GM12801 (cell line): ENCODE results near the gene LDLRAP1.

Experiments
- TF ChIP-seq, protein P1 (sequence below): IDR thresholded peaks from one replicate; pipeline ENCODE4 v1.5.1; 2011; ENCODE audit warnings: control low read depth; ENCODE audit not compliant: insufficient read length; ENCODE audit errors: extremely low read depth

LDLRAP1 gene

DNA sequence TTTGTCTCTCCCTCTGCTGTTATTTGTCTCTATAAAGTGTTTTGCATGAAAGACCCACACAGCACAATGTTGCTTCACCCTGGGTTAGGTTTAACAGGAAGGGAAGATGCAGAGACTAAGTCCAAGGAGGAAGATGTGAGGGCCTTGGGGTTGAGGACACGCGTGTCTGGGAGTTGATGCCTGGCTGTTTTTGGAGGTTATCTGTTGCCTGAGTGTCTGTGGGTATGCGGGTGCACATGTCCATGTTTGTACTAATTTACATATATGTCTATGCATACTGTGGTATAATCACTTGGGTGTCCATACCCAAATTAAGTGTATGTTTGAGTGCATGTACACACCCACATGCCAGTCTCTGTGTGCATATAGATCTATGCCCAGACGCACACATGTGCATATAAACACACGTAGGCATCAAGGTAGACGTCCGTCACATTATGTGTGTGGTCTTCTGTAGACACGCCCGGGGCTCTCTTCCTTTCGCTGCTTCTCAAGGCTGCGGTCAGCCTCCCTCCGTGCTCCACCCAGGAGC is 72.2 kb downstream of the LDLRAP1 start:
- TF ChIP-seq, protein P1, sequence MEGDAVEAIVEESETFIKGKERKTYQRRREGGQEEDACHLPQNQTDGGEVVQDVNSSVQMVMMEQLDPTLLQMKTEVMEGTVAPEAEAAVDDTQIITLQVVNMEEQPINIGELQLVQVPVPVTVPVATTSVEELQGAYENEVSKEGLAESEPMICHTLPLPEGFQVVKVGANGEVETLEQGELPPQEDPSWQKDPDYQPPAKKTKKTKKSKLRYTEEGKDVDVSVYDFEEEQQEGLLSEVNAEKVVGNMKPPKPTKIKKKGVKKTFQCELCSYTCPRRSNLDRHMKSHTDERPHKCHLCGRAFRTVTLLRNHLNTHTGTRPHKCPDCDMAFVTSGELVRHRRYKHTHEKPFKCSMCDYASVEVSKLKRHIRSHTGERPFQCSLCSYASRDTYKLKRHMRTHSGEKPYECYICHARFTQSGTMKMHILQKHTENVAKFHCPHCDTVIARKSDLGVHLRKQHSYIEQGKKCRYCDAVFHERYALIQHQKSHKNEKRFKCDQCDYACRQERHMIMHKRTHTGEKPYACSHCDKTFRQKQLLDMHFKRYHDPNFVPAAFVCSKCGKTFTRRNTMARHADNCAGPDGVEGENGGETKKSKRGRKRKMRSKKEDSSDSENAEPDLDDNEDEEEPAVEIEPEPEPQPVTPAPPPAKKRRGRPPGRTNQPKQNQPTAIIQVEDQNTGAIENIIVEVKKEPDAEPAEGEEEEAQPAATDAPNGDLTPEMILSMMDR, result no peak

DNA sequence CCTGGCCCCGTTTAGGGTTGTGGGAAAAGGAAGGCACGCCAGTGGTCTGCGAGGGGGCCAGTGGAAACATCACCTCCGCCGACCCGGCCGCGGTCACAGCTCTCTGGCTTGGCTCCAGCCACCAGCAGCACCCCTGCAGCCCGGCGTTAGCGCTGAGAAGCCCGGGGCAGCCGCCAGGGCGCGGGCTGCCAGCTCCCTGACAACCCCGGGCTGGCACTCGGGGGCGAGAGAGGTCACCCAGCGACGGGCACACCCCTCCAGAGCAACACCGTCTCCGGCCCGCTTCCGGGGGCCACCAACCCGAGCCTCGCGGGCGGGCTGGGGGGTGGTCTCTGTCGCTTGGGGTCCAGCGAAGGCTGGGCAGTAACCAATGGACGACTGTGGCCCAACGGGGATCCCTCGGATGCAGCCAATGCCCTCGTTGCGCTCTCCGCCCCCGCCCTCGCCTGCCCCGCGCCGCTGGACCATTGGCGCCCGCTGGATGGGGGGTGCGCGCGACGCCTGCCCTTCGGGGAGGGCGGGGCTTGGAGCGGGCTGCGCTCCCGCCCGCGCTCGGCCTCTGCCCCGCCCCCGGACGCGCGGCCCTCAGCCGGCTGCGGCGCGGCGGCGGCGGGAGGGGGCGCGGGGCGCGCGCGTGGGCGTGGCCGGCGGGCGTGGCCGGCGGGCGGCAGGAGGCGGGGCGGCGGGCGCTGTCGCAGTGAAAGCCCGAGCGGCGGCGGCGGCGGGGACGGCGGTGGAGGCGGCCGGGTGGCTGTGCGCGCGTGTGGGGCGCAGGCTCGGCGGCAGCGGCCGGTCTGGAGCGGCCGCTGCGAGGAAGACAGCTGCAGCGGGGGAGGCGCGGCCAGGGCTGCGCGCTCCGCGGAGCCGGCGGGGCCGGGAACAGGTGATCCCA is 72.9 kb downstream of the LDLRAP1 start, which contains the start of gene MAN1C1:
Gene MAN1C1, plus strand, starts transcription at position 697 of the 892 bp plus-strand sequence. CDS start 1,007 bp downstream, outside the sequence.
- TF ChIP-seq, protein P1, result no peak

DNA sequence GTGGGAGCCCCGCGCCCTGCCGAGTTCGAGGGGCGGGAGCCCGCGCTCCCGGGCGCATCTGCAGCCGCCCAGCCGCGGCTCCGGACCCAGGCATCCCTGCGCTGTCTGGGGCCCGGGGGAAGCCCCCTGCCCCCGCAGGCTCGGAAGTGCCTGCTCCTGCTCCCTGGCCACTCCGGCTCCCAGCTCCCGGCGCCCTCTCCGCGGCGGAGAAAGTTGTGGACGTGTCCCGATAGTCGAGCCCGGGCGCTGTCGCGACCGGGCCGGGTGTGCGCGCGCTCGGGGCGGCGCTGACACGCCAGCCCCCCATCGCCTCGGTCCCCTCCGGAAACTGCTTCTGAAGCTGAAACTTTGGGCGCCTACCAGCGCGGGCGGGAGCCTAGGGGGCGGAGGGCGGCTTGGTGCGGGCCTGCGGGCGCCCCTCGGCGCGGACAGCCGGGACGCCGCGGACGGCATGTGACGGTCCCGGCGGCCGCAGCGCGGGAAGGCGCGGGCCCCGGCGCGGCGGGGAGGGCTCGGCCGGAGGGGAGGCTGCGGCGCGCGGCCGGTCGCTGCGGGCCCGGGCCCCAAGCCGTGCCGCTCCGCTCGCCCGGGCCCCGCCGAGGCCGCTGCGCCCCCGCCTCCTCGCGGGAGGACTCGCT is 73.7 kb downstream of the LDLRAP1 start:
- TF ChIP-seq, protein P1, result no peak

DNA sequence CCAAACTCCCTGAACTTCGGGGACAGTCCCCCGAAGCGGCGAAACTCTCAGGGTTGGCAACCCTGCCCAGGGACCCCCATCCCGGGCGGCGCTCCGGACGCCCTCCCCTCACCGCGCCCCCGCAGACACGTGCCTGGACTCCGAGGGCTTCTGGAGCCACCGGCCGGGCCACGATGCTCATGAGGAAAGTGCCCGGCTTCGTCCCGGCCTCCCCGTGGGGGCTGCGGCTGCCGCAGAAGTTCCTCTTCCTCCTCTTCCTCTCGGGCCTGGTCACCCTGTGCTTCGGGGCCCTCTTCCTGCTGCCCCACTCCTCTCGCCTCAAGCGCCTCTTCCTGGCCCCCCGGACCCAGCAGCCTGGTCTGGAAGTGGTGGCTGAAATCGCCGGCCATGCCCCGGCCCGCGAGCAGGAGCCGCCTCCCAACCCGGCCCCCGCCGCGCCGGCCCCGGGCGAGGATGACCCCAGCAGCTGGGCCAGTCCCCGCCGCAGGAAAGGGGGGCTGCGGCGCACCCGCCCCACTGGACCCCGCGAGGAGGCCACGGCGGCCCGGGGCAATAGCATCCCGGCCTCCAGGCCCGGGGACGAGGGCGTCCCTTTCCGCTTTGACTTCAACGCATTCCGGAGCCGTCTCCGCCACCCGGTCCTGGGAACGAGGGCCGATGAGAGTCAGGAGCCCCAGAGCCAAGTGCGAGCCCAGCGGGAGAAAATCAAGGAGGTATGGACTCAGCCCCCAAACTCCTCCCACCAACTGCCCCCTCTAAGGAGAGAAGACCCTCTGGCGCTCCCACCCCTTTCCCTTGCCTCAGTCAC is 74.4 kb downstream of the LDLRAP1 start:
- TF ChIP-seq, protein P1, result no peak

DNA sequence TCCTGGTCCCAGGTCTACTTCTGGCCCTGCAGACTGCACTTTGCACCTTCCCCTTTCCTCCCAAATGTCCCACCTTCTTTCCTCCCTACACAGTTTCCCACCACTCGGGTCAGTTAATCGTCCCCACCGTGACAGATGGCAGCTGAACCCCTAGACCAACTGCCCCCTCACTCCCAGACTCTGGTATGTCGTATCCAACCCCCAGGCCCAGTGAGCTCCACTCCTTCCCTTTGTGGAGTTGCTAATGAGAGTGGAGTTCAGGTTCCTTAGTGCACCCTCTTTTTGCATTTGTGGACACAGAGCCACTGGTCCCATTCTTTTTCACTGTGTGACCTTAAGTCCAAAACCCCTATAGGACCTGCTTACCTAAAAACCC is 75.0 kb downstream of the LDLRAP1 start:
- TF ChIP-seq, protein P1, result no peak
